Measurements from ENCODE around the gene BCO1.
"Not testable (repeated sequence)": the region's sequence is repeated elsewhere in the genome, so short reads cannot be mapped to it uniquely, and the experiment has no call there.

BCO1 gene, protein sequence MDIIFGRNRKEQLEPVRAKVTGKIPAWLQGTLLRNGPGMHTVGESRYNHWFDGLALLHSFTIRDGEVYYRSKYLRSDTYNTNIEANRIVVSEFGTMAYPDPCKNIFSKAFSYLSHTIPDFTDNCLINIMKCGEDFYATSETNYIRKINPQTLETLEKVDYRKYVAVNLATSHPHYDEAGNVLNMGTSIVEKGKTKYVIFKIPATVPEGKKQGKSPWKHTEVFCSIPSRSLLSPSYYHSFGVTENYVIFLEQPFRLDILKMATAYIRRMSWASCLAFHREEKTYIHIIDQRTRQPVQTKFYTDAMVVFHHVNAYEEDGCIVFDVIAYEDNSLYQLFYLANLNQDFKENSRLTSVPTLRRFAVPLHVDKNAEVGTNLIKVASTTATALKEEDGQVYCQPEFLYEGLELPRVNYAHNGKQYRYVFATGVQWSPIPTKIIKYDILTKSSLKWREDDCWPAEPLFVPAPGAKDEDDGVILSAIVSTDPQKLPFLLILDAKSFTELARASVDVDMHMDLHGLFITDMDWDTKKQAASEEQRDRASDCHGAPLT

DNA sequence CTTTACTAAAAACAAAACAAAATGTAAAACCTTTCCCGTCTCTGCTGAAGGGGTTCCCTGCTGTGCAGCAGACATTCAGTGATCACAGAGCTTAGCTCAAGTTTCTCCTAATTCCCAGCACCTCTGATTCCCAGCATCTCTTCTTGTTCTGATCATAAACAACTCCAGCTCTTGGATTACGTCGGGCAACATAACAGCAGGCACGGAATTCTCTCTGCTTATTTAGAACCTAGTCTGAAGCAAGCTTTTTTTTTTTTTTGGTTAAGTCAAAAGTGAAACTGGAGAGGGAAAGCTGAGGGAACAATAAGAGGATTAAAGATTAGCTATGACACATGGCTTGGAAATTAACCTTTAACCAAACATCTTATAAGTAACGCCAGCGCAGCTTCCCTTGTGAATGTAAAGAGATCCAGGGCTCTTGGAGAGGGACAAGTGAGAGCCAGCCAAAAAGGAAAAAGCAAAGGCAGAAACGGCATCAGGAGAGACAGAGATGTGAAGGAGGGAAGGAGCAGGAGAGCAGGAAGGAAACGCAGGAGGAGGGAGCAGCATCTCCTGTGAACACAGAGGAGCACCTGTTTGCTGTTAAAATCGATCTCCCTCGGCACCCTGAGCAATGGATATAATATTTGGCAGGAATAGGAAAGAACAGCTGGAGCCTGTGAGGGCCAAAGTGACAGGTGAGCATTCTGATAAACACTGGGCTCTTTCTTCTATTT lies at the start of gene BCO1:
TSS of gene BCO1 (plus strand) at position 394 of the 716 bp plus-strand sequence. CDS start at position 614, 220 bp downstream.
- DNase-seq: no peak

DNA sequence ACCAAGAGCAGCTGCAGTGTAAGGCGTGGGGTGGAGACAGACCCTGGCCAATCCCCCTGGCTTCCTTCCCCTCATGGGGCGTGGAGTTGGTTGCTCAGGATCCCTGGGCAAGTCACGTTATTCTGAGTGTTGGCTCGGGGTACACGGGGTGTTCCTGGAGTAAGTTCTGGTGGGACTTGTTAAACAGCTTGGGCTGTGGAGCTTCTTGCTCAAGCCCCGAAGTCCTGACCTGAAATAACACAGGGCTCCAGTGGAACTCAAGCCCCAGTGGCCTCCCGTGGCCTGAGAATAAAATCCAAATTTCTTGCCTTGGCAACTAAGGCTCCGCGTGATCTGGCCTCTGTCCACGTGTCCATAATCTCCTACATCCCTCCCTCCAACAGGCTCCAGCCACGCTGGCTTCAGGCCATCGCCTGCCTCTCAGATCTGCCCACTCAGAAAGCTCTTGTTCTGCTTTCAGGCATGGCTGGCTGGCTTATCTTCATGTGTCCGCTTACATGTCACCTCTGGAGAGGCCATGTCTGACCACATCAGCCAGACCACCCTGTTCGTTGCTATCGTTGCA lies 49.3 kb upstream of the BCO1 start:
- DNase-seq: no peak

DNA sequence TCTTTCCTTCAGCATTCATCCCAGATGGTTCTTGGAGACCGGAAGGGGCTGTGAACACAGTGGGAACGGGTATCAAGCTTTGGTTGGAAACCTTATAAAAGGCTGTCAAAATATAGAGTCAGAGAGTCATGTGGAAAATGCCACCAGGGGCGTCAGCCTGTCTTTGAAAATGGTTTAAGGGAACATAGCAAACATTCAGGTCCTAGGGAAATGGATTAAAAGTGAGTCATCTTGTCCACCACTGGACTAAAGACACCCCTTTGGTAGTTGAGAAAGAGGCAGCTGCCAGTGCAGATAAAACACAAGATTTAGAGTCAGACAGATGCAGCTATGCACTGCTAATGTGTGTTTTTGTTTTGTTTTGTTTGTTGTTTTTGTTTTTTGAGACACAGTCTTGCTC lies 47.8 kb upstream of the BCO1 start:
- DNase-seq: no peak

DNA sequence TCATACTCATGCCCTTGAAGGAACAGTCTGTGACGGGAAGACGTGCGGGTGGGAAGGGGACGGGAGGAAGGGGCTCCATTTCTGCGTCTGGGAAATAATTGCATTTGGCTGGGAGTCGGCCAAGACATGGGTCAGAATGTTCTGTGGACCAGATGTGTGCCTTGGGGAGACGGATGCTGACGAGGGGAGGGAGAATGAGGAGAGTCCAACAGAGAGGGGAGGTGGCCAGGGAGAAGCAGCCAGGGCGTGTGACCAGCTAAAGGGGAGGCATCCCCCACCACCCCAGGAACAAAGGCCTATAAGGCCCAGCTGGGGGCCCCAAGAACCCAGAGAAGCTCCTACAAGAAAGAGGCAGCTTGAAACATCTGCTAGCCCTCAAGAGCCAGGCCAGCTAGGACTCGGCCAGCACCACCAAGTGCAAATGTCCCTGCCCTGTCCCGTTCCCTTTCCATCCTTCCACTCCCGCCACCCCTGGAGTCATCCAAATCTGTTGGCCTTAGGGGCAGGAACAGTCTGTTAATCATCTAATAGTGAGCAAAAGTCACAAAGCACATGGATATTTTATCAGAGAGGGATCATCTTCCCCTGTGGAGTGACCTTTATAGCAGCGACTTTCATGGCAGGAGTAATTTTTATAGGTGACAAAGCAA lies 42.5 kb upstream of the BCO1 start:
- no peak for DNase-seq

DNA sequence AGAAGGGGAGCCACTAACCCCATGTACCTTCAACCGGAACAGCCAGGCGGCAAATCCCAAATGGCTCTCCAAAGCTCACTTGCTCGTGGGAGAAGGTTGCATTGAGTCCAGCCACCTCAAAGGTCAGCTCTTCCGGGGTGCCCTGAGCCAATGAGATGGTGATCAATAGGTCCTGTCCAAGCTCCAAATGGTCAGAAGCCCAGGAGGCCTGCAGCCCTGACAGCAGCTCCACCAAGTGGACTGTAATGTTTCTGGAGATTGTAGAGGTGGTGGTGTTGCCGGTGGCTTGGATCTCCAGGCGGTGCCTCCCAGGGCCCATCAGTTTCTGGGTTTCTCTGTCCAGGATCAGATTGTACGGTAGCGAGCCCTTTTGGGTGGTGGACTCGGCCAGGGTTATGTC lies 39.9 kb upstream of the BCO1 start:
- no peak for DNase-seq

DNA sequence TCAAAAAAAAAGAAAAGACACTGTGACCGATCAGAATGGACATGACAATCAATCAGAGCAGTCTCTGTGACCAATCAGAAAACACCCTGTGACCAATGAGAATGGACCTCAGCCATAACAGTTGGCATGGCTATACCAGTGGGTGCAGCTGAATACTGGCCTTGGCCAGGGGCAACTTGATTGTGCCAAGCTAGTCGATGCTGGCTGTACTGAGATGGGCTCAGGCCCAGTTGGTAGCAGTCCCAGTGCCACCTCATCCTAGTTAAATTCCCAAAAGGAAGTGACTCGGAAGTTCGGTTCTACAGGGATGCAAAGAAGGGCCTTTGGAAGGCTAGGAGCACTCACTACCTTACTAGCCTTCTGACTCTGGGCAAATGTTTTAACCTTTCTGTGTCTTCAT lies 37.2 kb upstream of the BCO1 start:
- DNase-seq: no peak

DNA sequence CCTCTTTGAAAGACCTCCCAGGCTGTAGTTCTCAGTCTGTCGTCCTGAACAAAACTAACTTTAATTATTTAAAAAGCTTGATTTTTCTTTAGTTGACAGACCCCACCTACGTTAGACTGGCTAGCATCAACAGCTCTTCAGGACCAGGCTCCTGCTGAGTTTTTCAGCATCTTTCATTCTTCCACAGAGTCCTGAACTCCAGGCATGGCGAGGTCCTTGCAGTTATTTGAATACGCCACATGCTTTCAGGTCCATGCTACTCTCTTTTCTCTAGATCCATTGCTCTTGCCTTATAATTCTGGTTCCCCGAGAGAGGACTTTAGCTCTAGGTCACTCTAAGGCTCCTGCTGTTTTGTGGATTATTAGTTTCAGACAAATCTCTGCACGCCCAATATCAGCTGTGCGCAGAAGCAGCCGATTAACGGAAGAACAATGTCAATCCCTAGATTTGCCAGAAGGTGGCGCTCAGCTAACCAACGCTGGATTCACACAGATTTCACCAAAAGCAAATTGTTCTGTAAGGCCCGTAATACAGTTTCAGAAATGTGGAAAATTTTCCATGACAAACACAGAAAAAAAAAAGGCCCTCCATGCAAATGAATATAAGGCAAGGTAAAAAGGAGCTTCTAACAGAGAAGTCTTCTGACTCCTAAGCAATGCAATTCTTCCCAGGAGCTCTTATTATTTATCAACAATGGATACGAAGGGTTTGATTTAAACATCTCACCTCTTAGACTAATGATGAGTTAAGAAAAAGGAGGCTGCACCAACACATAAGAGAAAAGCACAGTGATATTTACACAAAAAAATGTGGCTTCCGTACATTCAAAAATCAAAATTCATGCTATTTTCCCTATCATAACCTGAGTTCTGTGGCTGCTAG lies 33.5 kb upstream of the BCO1 start:
- no peak for DNase-seq

DNA sequence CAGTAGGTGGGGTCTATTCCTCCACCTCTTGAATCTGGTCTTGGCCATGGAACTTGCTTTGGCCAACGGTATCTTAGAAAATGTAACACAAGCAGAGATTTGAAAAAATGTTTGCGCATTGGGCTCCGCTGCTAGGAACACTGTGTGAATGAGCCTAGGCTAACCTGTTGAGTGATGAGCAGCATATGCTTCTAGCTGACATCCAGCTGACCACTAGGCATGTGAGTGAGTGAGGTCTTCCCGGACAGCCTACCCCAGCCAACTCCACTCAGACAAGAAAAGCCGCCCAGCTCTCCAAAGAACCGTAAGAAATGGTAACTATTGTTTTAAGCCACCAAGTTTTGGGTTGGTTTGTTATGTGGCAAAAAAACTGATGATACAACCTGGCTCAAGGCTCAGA lies 31.4 kb upstream of the BCO1 start:
- no peak for DNase-seq

DNA sequence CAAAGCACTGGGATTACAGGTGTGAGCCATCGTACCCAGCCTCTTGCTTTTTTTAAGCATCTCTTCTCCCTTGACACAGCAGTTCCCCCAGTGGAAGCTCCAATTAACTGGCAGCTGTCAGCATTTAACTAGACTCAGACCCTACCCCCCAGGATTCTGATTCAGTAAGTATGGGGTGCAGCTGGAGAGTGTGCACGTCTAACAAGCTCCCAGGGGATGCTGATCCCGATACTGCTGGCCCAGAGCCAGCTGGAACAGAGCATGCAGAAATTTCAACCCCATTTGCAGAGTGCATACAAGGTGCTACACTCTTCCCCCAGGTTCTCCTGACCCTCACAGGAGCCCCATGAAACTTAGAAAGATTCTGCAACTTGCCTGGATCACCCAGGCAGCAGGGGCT lies 27.7 kb upstream of the BCO1 start:
- no peak for DNase-seq

DNA sequence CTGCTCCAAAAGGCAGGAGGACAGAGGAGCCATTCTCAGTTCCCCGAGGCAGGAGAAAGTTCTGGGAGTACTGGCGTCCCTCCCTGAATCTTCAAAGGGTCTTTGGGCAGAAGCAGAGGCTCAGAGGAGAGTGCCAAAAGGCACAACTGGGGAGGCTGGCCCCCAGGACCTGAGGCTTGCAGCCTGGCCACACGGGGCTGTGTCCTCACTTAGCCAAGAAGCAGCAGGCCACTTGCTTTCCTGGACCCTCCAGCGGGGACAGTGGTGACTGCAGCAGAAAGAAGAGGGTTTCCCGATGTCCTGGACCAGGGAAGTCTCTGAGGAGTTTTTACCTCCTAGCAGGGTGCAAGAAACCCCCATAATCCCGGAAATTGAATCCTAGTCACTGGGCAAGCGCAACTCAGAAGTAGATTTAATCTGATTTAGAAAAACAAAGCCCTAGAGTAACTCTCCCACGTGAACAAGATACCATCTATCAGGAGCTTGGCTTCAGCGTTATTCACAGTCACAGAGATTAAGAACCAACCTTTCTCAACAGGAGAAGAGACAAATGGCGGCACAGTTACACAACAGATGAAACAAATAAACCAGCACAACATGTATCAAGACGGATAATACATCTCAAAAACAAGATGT lies 25.5 kb upstream of the BCO1 start:
- DNase-seq: no peak

DNA sequence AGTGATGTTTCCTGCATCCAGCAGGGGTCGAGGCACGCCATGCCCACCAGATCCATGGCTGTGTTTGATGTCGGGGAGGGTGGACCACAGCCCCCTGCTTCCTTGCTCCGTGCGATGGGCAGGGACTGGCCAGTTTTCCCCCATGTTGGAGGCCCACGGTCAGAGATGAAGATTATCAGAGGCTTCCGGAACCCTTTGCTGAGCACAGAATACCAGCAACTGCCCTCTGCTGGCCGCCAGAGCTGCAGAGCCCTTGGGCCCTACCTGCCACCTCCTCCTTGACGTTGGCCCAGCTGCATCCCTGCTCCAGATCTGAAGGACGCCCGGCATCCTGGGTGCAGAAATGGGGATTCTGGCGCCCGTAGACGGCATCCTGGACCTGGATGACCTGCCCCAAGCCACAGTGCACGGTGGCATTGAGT lies 23.7 kb upstream of the BCO1 start:
- DNase-seq: no peak

DNA sequence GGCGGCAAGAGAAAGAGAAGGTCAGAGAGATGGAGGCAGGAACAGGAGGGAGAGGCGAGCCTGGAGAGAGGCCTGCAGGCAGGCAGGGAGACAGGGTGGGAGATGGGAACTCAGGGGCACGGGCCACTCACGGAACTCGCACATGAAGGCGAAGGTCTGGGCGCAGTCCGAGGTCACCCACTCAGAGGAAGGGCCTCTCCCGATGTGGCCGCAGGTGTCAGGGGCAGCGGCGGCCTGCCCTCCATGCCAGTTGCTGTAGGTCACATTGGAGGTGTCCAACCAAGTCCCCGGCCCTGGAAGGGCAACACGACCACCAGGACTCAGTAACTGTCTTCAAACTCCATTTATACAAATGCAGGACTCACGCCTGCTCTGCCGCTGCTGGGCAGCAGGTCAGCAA lies 22.4 kb upstream of the BCO1 start:
- no peak for DNase-seq

DNA sequence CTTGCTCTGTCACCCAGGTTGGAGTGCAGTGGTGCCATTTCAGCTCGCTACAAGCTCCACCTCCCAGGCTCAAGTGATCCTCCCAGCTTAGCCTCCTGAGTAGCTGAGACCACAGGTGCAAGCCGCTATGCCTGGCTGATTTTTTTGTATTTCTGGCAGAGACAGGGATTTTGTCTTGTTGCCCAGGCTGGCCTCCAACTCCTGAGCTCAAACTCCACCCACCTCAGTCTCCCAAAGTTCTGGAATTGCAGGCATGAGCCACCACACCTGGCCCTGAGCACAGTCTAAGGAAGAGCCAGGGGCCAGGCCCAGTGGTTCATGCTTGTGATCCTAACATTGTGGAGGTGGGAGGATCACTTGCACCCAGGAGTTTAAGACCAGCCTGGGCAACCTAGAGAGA lies 21.8 kb upstream of the BCO1 start:
- no peak for DNase-seq

DNA sequence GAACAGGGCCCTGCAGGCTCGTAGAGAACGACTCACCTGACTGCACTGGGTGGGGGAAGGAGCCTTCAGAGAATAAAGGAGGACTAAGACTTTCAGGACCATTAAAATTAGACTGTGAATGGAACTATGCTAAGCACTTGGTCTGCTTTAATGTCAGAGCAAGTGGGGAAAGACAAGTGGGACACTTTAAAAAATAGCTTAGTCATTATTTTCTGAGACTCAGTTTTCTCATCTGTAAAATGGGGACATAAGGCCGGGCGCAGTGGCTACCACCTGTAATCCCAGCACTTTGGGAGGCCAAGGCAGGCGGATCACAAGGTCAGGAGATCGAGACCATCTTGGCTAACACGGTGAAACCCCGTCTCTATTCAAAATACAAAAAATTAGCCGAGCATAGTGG lies 19.3 kb upstream of the BCO1 start:
- DNase-seq: no peak

DNA sequence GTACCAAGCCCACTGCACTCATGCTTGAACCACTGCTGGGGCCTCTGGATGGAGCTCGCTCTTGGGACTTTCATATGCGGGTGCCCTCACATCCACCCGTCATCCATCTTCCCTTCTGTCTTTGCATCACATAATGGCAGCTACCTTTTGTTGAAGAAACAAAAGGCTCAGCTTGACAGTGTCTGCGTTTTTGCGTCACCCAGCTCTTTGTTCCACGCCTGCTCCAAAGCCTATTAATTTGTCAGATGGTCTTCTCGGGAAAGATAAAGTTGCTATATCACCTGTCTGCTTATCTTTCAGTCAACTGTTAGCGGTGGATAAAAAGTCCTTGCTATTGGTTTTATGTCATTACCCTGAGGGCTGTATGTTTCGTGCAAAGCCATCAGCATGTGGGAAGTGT lies 18.1 kb upstream of the BCO1 start:
- DNase-seq: no peak

DNA sequence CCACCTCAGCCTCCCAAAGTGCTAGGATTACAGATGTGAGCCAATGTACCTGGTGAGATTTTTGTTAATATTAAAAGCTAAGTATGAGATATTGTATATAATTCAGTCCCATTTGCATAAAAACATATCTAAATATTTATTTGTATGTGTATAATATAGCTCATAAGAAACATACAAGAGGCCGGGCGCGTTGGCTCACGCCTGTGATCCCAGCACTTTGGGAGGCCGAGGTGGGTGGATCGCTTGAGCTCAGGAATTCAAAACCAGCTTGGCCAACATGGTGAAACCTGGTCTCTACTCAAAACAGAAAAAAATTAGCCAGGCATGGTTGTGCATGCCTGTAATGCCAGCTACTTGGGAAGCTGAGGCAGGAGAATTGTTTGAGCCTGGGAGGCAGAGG lies 16.8 kb upstream of the BCO1 start:
- DNase-seq: no peak

DNA sequence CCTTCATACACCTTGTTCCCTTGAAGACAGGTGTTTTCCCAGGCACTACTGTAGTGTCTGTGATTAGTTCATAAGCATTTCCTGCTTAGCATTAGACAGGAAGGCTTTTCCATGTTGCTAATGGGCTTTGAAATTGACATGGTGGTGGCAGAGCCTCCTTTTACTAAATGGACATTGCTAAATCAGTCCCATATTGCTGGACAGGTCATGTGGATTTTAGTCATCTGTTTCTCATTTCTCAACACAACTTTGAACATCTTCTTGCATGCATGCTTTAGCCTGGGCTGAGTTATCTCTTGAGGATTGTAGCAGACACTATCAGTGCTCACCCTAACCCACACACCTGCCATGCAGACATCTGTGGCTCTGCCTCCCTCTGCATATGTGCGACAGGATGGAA lies 13.7 kb upstream of the BCO1 start:
- no peak for DNase-seq

DNA sequence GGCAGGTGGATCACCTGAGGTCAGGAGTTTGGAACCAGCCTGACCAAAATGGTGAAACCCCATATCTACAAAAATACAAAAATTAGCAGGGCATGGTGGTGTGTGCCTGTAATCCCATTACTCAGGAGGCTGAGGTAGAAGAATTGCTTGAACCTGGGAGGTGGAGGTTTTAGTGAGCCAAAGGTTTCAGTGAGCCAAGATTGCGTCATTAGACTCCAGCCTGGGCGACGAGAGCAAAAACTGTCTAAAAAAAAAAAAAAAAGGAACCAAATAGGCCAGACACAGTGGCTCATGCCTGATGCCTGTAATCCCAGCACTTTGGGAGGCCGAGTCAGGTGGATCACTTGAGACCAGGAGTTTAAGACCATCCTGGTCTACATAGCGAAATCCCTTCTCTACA lies 12.8 kb upstream of the BCO1 start:
- DNase-seq: not testable (repeated sequence)

DNA sequence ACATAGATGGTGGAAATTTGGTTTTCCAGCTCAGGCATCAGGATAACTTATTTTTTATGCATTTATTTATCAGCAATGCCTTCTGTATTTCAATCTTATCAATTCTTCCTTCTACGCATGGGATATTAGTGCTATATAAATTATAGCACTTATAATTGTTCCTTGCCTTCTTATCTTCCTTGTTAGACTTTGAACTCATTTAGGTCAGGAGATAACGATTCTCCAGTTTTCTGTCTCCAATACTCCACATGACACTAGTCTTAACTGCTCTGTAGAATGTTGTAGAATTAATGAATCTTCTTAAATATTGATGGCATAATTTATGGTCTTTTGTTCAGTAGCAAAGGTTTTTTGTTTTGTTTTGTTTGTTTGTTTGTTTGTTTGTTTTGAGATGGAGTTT lies 10.7 kb upstream of the BCO1 start:
- no peak for DNase-seq

DNA sequence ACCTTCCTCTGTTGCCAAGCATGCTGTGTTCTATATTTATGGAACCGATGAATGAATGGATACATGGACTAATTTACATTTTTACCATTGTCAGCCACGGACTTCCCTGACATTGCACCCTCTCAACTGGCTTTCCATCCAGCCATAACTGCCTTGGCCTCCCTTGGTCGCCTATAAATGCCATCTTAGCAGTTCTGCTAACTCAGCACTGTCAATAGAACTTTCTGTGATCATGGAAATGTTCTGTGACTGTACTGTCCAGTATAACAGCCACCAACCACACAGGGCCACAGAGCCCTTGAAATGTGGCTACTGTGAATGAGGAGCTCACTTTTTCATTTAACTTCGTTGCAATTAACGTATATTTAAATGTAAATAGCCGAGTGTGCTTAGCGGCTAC lies 8.7 kb upstream of the BCO1 start:
- no peak for DNase-seq

DNA sequence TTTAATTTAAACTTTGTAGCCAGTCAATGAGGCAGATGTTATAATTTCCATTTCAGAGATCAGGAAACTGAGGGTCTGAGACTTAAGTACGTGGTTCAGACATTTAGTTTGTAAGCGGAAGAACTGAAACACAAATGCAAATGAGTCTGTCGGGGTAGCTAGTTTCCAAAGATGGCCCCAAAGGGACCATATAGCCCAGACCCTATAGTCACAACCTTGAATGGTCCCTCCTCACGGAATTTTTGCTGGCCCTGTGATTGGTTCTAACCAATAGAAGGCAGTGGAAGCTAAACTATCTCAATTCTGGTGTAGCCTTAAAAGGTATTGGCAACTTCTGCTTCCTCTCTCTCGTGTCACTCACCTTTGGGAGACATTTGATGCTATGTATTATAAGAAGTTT lies 7.5 kb upstream of the BCO1 start:
- DNase-seq: no peak
